PFSK-1 (cell line): ENCODE data around the gene STAG1.

Experiments
- FOXP2 ChIP-seq: optimal IDR thresholded peaks from 2 replicates; pipeline ENCODE3; 2011; ENCODE audit warnings: borderline replicate concordance, control low read depth, inconsistent platforms; ENCODE audit not compliant: insufficient read depth; ENCODE audit errors: extremely low read length, extremely low read depth
- POLR2AphosphoS5 ChIP-seq: IDR thresholded peaks from 2 replicates; pipeline ENCODE4 v1.6.1; 2012; ENCODE audit warnings: low read depth, mild to moderate bottlenecking, control low read depth, low read length, moderate library complexity
- REST ChIP-seq, 2 experiments: IDR thresholded peaks; 2 replicates each; pipeline versions ENCODE4 v1.6.1 to v1.8.0; 2011 to 2012; ENCODE audit warnings: low read depth in 2 of 2, low read length in 2 of 2, control low read depth in 1 of 2, inconsistent platforms in 1 of 2, mild to moderate bottlenecking in 1 of 2, moderate library complexity in 1 of 2; ENCODE audit not compliant: insufficient read depth in 1 of 2
- SIN3A ChIP-seq: IDR thresholded peaks from 2 replicates; pipeline ENCODE4 v1.6.1; 2012; ENCODE audit warnings: mild to moderate bottlenecking, low read length, moderate library complexity, borderline replicate concordance; ENCODE audit not compliant: insufficient read depth
- TAF1 ChIP-seq: IDR thresholded peaks from 2 replicates; pipeline ENCODE4 v1.6.1; 2012; ENCODE audit warnings: low read length, control low read depth, borderline replicate concordance; ENCODE audit not compliant: insufficient read depth

The STAG1 gene

DNA sequence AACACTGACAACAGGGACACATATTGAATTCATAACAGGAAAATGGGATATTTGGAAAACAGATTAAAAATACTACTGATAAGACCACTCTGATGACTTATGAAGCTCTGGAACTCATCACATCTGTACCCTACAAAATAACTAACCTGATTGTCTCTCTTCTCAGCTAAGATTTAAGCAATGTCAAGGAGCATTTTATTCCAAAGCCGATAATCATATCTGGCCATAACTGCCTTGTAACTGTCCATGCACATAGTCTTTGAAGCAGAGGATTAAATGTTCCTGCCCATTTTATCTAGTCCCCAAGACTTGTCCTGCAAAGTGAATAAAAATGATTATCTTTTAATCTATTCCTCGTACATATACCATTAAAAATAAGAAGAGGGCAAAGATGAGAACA lies 234.1 kb downstream of the STAG1 start:
- TF ChIP-seq FOXP2 (no peak), POLR2AphosphoS5 (no peak), SIN3A (no peak), TAF1 (no peak), REST (IDR thresholded peaks at IDR 0.05; ENCODE audit: insufficient read depth in 1 of 2, low read depth in 2 of 2, low read length in 2 of 2) (no peak)

DNA sequence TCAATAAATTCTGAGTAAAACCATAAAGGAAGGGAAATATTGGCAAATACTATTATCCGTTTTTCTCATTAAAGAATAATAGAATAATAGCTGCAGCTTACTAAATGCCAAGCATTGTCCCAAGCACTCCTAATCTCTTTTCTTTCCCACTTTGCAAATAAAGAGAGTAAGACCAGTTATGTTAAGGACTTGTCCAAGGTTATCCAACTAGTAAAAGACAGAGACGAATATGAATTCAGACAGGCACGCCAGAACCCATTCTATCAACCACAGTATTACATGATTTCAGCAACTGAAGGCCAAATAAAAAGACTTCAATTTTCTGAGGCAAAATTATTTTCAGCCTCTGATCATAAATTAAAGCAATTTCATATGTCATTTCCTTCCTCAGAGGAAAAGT lies 235.5 kb downstream of the STAG1 start:
- TF ChIP-seq SIN3A (no peak), TAF1 (no peak), REST (IDR thresholded peaks at IDR 0.05; ENCODE audit: insufficient read depth in 1 of 2, low read depth in 2 of 2, low read length in 2 of 2) (no peak), FOXP2 (no peak), POLR2AphosphoS5 (no peak)

DNA sequence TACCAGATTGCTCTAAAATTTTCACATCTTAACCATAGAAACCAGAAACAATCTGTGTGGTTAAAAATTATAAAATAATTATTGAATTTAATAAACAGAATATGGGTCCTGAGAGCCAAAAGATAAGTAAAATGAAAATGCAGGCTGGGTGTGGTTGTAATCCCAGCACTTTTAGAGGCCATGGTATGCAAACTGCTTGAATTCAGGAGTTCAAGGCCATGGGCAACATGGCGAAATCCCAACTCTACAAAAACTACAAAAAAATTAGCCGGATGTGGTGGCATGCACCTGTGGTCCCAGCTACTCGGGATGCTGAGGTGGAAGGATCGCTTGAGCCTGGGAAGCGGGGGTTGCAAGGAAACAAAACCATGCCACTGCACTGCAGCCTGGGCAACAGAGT lies 236.1 kb downstream of the STAG1 start:
- TF ChIP-seq POLR2AphosphoS5 (no peak), SIN3A (no peak), TAF1 (no peak), FOXP2 (no peak), REST (IDR thresholded peaks at IDR 0.05; ENCODE audit: insufficient read depth in 1 of 2, low read depth in 2 of 2, low read length in 2 of 2) (no peak)

DNA sequence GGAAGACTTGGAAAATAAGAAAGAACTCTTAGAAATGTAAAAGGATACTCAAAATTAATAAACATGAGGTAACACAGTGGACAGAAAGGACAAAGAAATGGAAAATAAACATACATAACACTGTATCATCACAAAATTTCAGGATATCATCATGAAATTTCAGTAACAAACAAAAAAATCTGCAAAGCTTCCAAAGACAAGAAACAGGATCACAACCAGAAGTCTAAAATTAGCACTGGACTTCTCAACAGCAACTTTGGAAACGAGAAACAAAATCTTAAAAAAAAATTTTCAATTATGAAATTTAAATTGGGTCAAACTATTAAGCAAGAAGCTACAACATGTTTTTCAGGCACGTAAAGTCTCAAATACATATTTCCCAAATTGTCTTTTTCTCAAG lies 238.8 kb downstream of the STAG1 start:
- TF ChIP-seq REST (IDR thresholded peaks at IDR 0.05; ENCODE audit: insufficient read depth in 1 of 2, low read depth in 2 of 2, low read length in 2 of 2): no peak
- TF ChIP-seq SIN3A: no peak
- no peak for TF ChIP-seq TAF1
- TF ChIP-seq POLR2AphosphoS5: no peak
- no peak for TF ChIP-seq FOXP2

DNA sequence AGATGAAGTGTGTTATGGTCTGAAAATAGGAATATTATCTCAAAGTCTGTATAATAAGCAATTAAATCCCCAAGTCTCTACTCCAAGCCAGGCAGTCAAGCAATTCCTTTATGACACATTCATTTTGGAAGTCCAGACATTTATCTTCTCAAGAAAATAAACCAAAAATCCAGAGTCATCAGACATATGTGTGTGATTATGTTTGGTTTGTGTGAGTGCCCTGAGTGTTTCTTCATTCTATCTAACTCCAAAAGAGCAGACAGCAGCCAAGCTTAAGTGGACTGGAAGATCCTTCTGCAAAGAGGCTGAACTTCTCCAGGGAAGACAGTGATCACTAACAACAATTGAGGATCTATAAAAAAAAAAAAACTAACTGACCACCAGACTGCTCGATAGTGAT lies 239.8 kb downstream of the STAG1 start:
- TF ChIP-seq FOXP2: no peak
